NCI-H1048 (cell line): ENCODE results near the gene LIPI.
"Not testable (repeated sequence)": the region's sequence is repeated elsewhere in the genome, so short reads cannot be mapped to it uniquely, and the experiment has no call there.

Experiments used
- DNase-seq: peaks from one replicate; lab custom pipeline; 2025; lab: John Stamatoyannopoulos, UW

The LIPI gene

GRCh38 chr21:14210738-14211137 lies at the start of gene LIPI:
LIPI (minus strand) TSS chr21:14210955; CDS start chr21:14210845, 110 bp downstream.
- no peak for DNase-seq

GRCh38 chr21:14260174-14260764 lies 49.5 kb upstream of the LIPI start:
- no peak for DNase-seq

GRCh38 chr21:14259747-14260146 lies 49.0 kb upstream of the LIPI start:
- DNase-seq, result no peak

- DNase-seq, result no peak
Measured at GRCh38 chr21:14251336-14251735, 40.6 kb upstream of the LIPI start.

- DNase-seq, result no peak
Measured at GRCh38 chr21:14245711-14246110, 35.0 kb upstream of the LIPI start.

GRCh38 chr21:14244911-14245310 lies 34.2 kb upstream of the LIPI start:
- DNase-seq, result no peak

- no peak for DNase-seq
Measured at GRCh38 chr21:14243874-14244273, 33.1 kb upstream of the LIPI start.

- no peak for DNase-seq
Measured at GRCh38 chr21:14243461-14243860, 32.7 kb upstream of the LIPI start.

GRCh38 chr21:14241297-14241696 lies 30.5 kb upstream of the LIPI start:
- DNase-seq, result no peak

- DNase-seq, result no peak
Measured at GRCh38 chr21:14239281-14239680, 28.5 kb upstream of the LIPI start.

GRCh38 chr21:14236180-14236579 lies 25.4 kb upstream of the LIPI start:
- no peak for DNase-seq

- no peak for DNase-seq
Measured at GRCh38 chr21:14235101-14235500, 24.3 kb upstream of the LIPI start.

- no peak for DNase-seq
Measured at GRCh38 chr21:14229399-14229798, 18.6 kb upstream of the LIPI start.

GRCh38 chr21:14223365-14223764 lies 12.6 kb upstream of the LIPI start:
- DNase-seq, result no peak

GRCh38 chr21:14215971-14216641 lies 5.4 kb upstream of the LIPI start, which contains the start of gene RBM11:
RBM11 (plus strand) TSS chr21:14216157; CDS start chr21:14216187, 30 bp downstream.
- no peak for DNase-seq

- DNase-seq, result no peak
Measured at GRCh38 chr21:14213164-14213563, 2.4 kb upstream of the LIPI start.

GRCh38 chr21:14206222-14206621 lies 4.5 kb downstream of the LIPI start:
- DNase-seq, result no peak

- not testable (repeated sequence) for DNase-seq
Measured at GRCh38 chr21:14166463-14167223, 44.1 kb downstream of the LIPI start.

GRCh38 chr21:14143999-14144398 lies 66.8 kb downstream of the LIPI start:
- DNase-seq, result no peak

GRCh38 chr21:14124266-14124665 lies 86.5 kb downstream of the LIPI start:
- DNase-seq, result no peak

- DNase-seq, result no peak
Measured at GRCh38 chr21:14121719-14122118, 89.0 kb downstream of the LIPI start.

- peak; percentile 18 for DNase-seq
Measured at GRCh38 chr21:14120091-14120734, 90.5 kb downstream of the LIPI start.

- no peak for DNase-seq
Measured at GRCh38 chr21:14119038-14119437, 91.7 kb downstream of the LIPI start.
